Thoracic aorta (tissue), 2 donors: Measurements from ENCODE around the gene TUBG2. TPM values are rescaled to one million over a fixed set of nuclear protein-coding genes. Genes with fewer than 3 reads are reported as not detected.
"Not testable (repeated sequence)": the region's sequence is repeated elsewhere in the genome, so short reads cannot be mapped to it uniquely, and the experiment has no call there.

Experiments
- ATAC-seq: fragments of 150-250 bp; one replicate; pipeline ENCODE4 v1.8.0; 2017; ENCODE audit warnings: low read depth; ENCODE audit not compliant: insufficient number of reproducible peaks, low FRiP score
- DNase-seq: peaks from one replicate; pipeline ENCODE4 v3.0.0-alpha.2; 2020; ENCODE audit warnings: low spot score
- H3K27ac ChIP-seq, 2 donors: fragments of 200-600 bp; sonication (generic); 1 replicate in 1 of 2; 2 replicates in 1 of 2; pipeline ENCODE4 v1.5.1; 2016; ENCODE audit warnings: mild to moderate bottlenecking in 2 of 2, moderate library complexity in 2 of 2
- H3K27me3 ChIP-seq: fragments of 200-600 bp; sonication (generic); replicated peaks from 2 replicates; pipeline ENCODE4 v1.6.0; 2016; ENCODE audit warnings: mild to moderate bottlenecking; ENCODE audit not compliant: insufficient read depth
- H3K36me3 ChIP-seq: fragments of 200-600 bp; sonication (generic); one replicate; pipeline ENCODE4 v1.5.1; 2016
- H3K4me1 ChIP-seq, 2 donors: fragments of 200-600 bp; sonication (generic); 1 replicate in 1 of 2; 2 replicates in 1 of 2; pipeline versions ENCODE4 v1.5.1 to v1.6.0; 2016; ENCODE audit warnings: low read depth in 2 of 2, mild to moderate bottlenecking in 1 of 2; ENCODE audit not compliant: control insufficient read depth in 1 of 2
- H3K4me3 ChIP-seq: fragments of 200-600 bp; sonication (generic); 2 replicates; pipeline ENCODE4 v1.5.1; 2016; ENCODE audit warnings: mild to moderate bottlenecking
- H3K9me3 ChIP-seq: fragments of 200-600 bp; sonication (generic); 2 replicates; pipeline ENCODE4 v1.5.1; 2016
- CTCF ChIP-seq: fragments of 200-600 bp; sonication (generic); IDR thresholded peaks from one replicate; pipeline ENCODE4 v1.5.1; 2019; ENCODE audit warnings: antibody characterized with exemption
- total RNA-seq, 2 donors: library from RNA; depleted of rRNA; stranded (reverse); fragments of >200 nt; gene quantifications; one replicate each; pipeline versions ENCODE4 v1.1.0 to v1.2.3, GENCODE V29; 2016

The TUBG2 gene
- total RNA-seq, 2 donors from 2014 or later, result 47.2 to 49.0 TPM

DNA sequence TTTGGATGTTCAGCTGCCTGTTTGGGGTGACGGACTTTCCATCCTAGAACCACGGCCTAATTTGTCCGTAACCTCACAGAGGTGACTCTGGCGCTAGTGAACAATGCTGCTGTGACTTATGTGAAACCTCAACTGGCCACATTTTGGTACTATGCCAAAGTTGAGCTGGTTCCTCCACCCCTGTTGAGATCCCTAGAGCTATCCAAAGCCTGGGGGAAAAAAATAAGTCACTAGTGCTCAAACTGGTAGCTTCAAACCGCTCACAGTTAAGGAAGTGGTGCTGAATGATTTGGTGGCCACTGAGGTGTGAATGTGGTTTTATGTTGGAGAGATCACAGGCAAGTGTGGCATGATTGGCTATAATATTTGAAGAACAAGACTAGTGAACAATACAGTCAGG lies 11.3 kb upstream of the TUBG2 start:
- ATAC-seq (no peak), DNase-seq (no peak)
- Histone ChIP-seq H3K4me1 (no peaks in the 10 kb centered on the region), H3K27ac (no peak overlapping the region), H3K27me3 (no peaks in the 10 kb centered on the region), H3K9me3 (no peaks in the 10 kb centered on the region), H3K4me3 (no peak overlapping the region), H3K36me3 (no peaks in the 10 kb centered on the region)
- no peak for TF ChIP-seq CTCF

DNA sequence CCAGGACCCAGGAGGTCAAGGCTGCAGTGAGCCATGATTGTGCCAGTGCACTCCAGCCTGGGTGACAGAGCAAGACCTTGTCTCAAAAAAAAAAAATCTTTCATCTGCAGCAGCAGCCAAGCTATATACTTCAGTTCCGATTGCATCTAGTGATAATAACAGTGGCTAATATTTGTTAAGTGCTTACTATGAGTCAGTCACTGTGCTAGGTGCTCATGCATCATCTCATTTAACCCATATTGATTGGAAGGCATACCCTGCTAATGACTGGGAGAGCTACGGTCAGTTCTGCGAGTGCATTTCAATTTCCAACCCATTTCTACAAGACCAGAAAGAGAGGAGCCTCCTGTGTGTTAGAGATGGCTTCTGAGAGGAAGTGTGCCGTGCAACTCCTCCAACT lies 7.7 kb upstream of the TUBG2 start:
- H3K9me3 ChIP-seq, result no peaks in the 10 kb centered on the region
- ATAC-seq, result no peak
- no peak for TF ChIP-seq CTCF

DNA sequence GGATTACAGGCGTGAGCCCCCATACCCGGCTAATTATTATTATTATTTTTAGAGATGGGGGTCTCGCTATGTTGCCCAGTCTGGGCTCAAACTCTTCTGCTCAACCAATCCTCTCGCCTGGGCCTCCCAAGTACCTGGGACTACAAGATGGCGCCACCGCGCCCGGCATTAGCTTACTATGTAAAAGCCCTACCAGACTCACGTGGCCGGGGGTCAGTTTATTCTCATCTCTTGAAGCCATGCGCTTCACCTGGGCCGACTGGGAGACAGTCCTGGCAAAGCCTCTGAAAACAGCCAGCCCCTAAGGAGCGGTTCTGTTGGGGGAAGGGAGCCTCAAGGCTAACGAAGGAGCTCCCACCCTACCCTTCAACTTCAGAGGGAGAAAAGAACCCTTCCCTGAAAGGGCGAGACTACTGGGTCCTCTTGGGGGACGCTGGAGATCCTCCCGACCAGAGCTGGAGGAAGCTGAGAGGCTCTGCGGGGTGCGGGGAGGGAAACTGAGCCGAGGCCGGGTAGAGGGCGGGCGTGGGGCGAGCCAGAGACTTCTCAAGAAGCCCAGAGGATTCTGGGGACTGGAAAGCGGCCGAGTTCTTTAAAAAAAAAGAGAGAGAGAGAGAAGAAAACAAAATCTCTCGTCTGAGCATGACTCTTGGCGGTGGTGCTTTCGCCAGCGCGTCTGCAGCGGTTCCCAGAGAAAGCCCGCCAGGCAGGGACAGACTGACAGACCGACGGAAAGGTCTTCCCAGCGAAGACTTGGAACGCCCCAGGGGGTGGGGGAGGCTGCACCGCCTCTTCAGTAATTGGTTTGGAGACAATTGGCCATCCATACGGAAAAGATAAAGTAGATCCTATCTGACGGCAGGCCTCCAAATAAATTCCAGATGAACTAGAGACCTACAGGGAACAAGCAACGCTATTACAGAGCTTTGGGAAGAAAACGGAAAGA lies 5.6 kb upstream of the TUBG2 start:
- ATAC-seq, result no peak
- Histone ChIP-seq H3K4me1 (peaks cover 10 to 13% of the 10 kb centered on the region in 2 donors), H3K9me3 (no peaks in the 10 kb centered on the region), H3K36me3 (no peaks in the 10 kb centered on the region), H3K27ac (peak overlapping the region; percentile 67 to 75), H3K27me3 (no peaks in the 10 kb centered on the region), H3K4me3 (peak overlapping the region; percentile 74)
- no peak for DNase-seq
- TF ChIP-seq CTCF, result no peak

More for the DNA sequence above, 7.7 kb upstream of the TUBG2 start:
- no peak overlapping the region for H3K27ac ChIP-seq
- no peaks in the 10 kb centered on the region for H3K27me3 ChIP-seq
- DNase-seq, result no peak
- H3K4me1 ChIP-seq, result peaks cover 10 to 13% of the 10 kb centered on the region in 2 donors
- no peak overlapping the region for H3K4me3 ChIP-seq
- no peaks in the 10 kb centered on the region for H3K36me3 ChIP-seq

DNA sequence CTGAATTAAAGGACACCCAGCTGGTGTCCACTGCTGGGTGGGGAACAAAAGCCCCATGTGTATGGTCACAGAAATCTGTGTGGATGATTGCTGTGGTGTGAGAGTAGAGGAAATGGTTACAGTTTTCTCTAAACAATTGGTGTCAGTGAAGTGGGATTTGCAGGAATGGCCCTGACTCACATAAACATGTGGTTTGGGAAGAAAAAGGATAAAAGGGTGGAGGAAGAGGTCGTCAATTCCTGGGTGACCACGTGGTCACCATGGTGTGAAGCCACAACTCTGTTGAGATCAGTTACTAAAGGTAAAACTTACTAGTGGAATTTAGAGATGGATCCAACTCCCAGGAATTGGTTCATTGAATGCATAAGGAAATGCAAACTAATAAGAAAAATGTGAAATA lies 3.6 kb upstream of the TUBG2 start:
- ATAC-seq (no peak), DNase-seq (no peak)
- no peak overlapping the region for H3K4me3 ChIP-seq
- peaks cover 16 to 24% of the 10 kb centered on the region in 2 donors for H3K4me1 ChIP-seq
- H3K9me3 ChIP-seq, result no peaks in the 10 kb centered on the region
- no peaks in the 10 kb centered on the region for H3K27me3 ChIP-seq
- TF ChIP-seq CTCF, result no peak
- H3K36me3 ChIP-seq, result no peaks in the 10 kb centered on the region
- H3K27ac ChIP-seq, result no peak overlapping the region

DNA sequence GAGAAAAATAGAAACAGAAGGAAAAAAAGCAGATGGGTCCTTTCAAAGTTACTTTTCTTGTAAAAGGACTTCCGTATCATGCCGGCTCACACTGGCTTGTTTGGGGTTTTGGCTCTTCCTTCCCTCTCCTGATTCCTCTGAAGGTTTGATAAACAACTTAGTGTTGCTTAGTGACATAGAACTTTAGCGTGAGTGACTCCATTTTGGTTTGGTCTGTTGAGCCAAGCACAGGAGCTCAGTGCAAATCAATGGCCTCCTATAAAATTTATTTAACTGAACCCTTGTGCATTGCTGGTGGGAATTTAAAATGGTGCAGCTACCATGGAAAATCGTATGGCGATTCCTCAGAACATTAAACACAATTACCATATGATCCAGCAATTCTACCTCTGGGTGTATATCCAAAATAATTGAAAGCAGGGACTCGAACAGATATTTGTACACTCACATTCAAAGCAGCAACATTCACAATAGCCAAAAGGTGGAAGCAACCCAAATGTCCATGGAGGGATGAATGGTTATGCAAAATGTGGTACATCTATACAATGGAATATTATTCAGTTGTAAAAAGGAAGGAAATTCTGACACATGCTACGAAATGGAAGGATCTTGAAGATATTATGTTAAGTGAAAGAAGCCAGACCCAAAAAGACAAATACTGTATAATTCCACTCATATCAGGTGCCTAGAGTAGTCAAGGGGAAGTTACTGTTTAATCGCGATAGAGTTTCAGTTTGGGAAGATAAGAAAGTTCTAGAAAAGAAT lies 1.1 kb upstream of the TUBG2 start:
- no peak overlapping the region for H3K27ac ChIP-seq
- H3K4me3 ChIP-seq, result no peak overlapping the region
- H3K36me3 ChIP-seq, result no peaks in the 10 kb centered on the region
- ATAC-seq (no peak), DNase-seq (no peak)
- H3K27me3 ChIP-seq, result no peaks in the 10 kb centered on the region
- no peaks in the 10 kb centered on the region for H3K9me3 ChIP-seq
- peaks cover 22 to 33% of the 10 kb centered on the region in 2 donors for H3K4me1 ChIP-seq
- no peak for TF ChIP-seq CTCF

- not testable (repeated sequence) for ATAC-seq, H3K27me3 ChIP-seq, H3K9me3 ChIP-seq, DNase-seq, H3K36me3 ChIP-seq
- Histone ChIP-seq H3K4me1 (peaks cover 13 to 20% of the 10 kb centered on the region in 2 donors), H3K27ac (peak overlapping the region; percentile 87), H3K4me3 (peak overlapping the region; percentile 88)
These were observed 819 bp downstream of the TUBG2 start for GRCh38 chr17:42659932-42660274.
